Peyer's patch (tissue), 4 donors: ENCODE measurements around the gene OR6J1.

Experiments used
- POLR2A ChIP-seq, 2 donors: fragments of 450-650 bp; IDR thresholded peaks; one replicate each; pipeline ENCODE4 v1.5.1; 2017; ENCODE audit warnings: antibody characterized with exemption in 2 of 2, mild to moderate bottlenecking in 2 of 2, moderate library complexity in 2 of 2
- TF ChIP-seq, protein P1 (sequence below), 6 experiments: fragments of 450-650 bp in 4 of 6; fragments of 200-600 bp in 2 of 6; sonication (generic) in 1 of 6; IDR thresholded peaks; one replicate each; pipeline ENCODE4 v1.5.1; 2017 to 2019; ENCODE audit warnings: antibody characterized with exemption in 6 of 6, mild to moderate bottlenecking in 3 of 6, moderate library complexity in 1 of 6

DNA sequence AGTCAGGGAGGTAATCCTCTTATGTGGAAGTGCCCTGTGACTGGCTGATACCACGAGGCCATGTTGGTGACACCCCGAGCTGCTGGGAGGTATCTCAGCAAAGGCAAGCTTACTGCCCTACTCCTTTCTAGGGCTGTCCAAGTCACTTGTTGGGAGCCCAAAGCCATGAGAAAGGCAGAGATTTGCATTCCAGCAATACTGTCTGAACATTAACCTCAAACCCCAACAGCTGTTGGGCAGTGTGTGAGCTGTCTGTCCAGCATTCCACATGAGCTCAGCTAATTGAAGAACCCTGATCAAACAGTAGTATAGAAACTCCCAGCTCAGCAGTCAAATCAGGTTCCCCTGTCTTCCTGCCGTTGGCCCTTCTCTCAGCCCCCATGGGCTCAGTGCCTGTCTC is 36.9 kb downstream of the OR6J1 start:
- TF ChIP-seq, protein P1, sequence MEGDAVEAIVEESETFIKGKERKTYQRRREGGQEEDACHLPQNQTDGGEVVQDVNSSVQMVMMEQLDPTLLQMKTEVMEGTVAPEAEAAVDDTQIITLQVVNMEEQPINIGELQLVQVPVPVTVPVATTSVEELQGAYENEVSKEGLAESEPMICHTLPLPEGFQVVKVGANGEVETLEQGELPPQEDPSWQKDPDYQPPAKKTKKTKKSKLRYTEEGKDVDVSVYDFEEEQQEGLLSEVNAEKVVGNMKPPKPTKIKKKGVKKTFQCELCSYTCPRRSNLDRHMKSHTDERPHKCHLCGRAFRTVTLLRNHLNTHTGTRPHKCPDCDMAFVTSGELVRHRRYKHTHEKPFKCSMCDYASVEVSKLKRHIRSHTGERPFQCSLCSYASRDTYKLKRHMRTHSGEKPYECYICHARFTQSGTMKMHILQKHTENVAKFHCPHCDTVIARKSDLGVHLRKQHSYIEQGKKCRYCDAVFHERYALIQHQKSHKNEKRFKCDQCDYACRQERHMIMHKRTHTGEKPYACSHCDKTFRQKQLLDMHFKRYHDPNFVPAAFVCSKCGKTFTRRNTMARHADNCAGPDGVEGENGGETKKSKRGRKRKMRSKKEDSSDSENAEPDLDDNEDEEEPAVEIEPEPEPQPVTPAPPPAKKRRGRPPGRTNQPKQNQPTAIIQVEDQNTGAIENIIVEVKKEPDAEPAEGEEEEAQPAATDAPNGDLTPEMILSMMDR (IDR thresholded peaks at IDR 0.05): no peak
- no peak for TF ChIP-seq POLR2A (IDR thresholded peaks at IDR 0.05)
